Panc1 (cell line): ENCODE data around the gene PTPRA. TPM values are rescaled to one million over a fixed set of nuclear protein-coding genes. Genes with fewer than 3 reads are reported as not detected.

Source experiments
- ATAC-seq: fragments of 200-7000 bp; cut with Tn5 transposase; 2 replicates; pipeline ENCODE4 v1.9.1; 2020; ENCODE audit warnings: mild to moderate bottlenecking, moderate library complexity
- BruUV-seq: library from RNA; stranded (reverse); fragments of 400-500 nt; replicated peaks from 2 replicates; lab custom pipeline; 2021; lab: Mats Ljungman, UMichigan
- CTCF ChIA-PET: fragments of 300-600 bp; sonication (Branson Sonifier 250); formaldehyde crosslinking; loops from one replicate; lab custom pipeline; 2022; ENCODE audit warnings: antibody characterized with exemption; lab: Charles Lee
- POLR2A ChIA-PET: fragments of 300-600 bp; sonication (Branson Sonifier 250); formaldehyde crosslinking; loops from one replicate; lab custom pipeline; 2022; ENCODE audit warnings: antibody characterized with exemption; lab: Charles Lee
- DNase-seq: peaks from one replicate; pipeline ENCODE4 v3.0.0-alpha.2; 2010; ENCODE audit warnings: low read depth, low spot score
- H3K27ac ChIP-seq: 2 replicates; pipeline ENCODE4 v1.5.1; 2011; ENCODE audit warnings: mild to moderate bottlenecking, low read length, inconsistent platforms
- H3K27me3 ChIP-seq: fragments of 200-500 bp; sonication (Bioruptor generic); 2 replicates; pipeline ENCODE4 v1.6.0; 2014; ENCODE audit warnings: low read length, inconsistent platforms; ENCODE audit not compliant: control insufficient read depth, insufficient read depth
- H3K36me3 ChIP-seq: fragments of 200-500 bp; sonication (Bioruptor generic); 2 replicates; pipeline ENCODE4 v1.5.1; 2014; ENCODE audit warnings: inconsistent platforms, mild to moderate bottlenecking, low read length, moderate library complexity; ENCODE audit not compliant: control insufficient read depth, insufficient read depth
- H3K4me1 ChIP-seq: 2 replicates; pipeline ENCODE4 v1.5.1; 2011; ENCODE audit warnings: inconsistent platforms, mild to moderate bottlenecking, low read length, moderate library complexity; ENCODE audit not compliant: control insufficient read depth, insufficient read depth
- H3K4me3 ChIP-seq, 2 experiments: 2 replicates each; pipeline ENCODE4 v1.5.1; 2011 to 2012; ENCODE audit warnings: low read depth in 2 of 2, low read length in 2 of 2, mild to moderate bottlenecking in 2 of 2, inconsistent platforms in 1 of 2, moderate library complexity in 1 of 2
- H3K9me3 ChIP-seq: fragments of 200-500 bp; sonication (Bioruptor generic); 2 replicates; pipeline ENCODE4 v1.5.1; 2014; ENCODE audit warnings: low read depth, mild to moderate bottlenecking, inconsistent platforms, low read length, moderate library complexity; ENCODE audit not compliant: control insufficient read depth, insufficient read depth
- POLR2AphosphoS5 ChIP-seq: IDR thresholded peaks from 2 replicates; pipeline ENCODE4 v1.6.1; 2012; ENCODE audit warnings: mild to moderate bottlenecking, low read depth, low read length, moderate library complexity
- SIN3A ChIP-seq: IDR thresholded peaks from 2 replicates; pipeline ENCODE4 v1.6.1; 2012; ENCODE audit warnings: low read depth, mild to moderate bottlenecking, low read length, moderate library complexity, borderline replicate concordance; ENCODE audit not compliant: insufficient read depth
- TCF7L2 ChIP-seq: IDR thresholded peaks from 2 replicates; pipeline ENCODE4 v1.6.1; 2011; ENCODE audit warnings: mild to moderate bottlenecking, low read depth, low read length, inconsistent platforms
- in situ Hi-C: cut with HindIII; loops from 2 replicates; pipeline ENCODE4 v1.10.0; 2016; ENCODE audit warnings: low sequenced_read_pairs, low pct_unique_long_range_greater_than_20kb
- intact Hi-C: fragments of 100-400 bp; cut with micrococcal nuclease; formaldehyde crosslinking; loops from one replicate; pipeline ENCODE4 v1.10.0; 2022; ENCODE audit not compliant: unreplicated experiment
- total RNA-seq: library from RNA; stranded (reverse); gene quantifications from one replicate; pipeline ENCODE4 v1.2.1, GENCODE V29; 2021; ENCODE audit not compliant: unreplicated experiment
- TF ChIP-seq, protein P1 (sequence below), 2 experiments: IDR thresholded peaks; 2 replicates each; pipeline ENCODE4 v1.6.1; 2011 to 2012; ENCODE audit warnings: low read depth in 2 of 2, control low read depth in 1 of 2, low read length in 1 of 2, mild to moderate bottlenecking in 1 of 2, moderate library complexity in 1 of 2; ENCODE audit not compliant: insufficient read depth in 1 of 2
- TF ChIP-seq, protein P2 (sequence below): fragments of 450-650 bp; IDR thresholded peaks from 2 replicates; pipeline ENCODE4 v1.5.1; 2017; ENCODE audit warnings: mild to moderate bottlenecking

PTPRA gene
- total RNA-seq, 1 experiment from 2014 or later: 56.6 TPM

DNA sequence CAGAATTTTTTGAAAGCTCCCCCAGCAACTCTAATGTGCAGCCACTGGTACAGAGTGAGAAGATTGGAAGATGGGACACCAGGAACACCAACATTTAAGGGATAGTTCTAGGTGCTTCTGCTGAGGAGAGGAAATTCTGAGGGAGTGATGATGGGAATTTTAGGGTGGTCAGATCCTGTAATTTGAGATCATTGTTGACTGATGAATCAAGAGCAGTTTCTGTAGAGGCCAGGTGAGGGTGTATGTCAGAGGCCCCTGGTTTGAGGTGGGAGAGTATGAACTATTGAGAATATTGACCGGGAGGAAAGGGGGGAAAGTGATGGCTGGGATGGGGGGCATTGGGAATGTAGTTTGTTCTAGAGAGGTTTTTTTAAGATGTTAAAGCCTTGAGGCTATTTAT, 47.2 kb downstream of the PTPRA start:
- Histone ChIP-seq H3K36me3 (no peaks in the 10 kb centered on the region), H3K27me3 (no peaks in the 10 kb centered on the region), H3K27ac (no peak overlapping the region), H3K4me1 (no peaks in the 10 kb centered on the region), H3K4me3 (no peak overlapping the region), H3K9me3 (no peaks in the 10 kb centered on the region)
- no TSS peak for BruUV-seq
- DNase-seq: no peak
- ATAC-seq: no peak
- in situ Hi-C loops (no loop called here), intact Hi-C loops (no loop called here)
- CTCF ChIA-PET: no interaction called here
- TF ChIP-seq POLR2AphosphoS5: no peak
- no peak for TF ChIP-seq TCF7L2
- TF ChIP-seq, protein P1, sequence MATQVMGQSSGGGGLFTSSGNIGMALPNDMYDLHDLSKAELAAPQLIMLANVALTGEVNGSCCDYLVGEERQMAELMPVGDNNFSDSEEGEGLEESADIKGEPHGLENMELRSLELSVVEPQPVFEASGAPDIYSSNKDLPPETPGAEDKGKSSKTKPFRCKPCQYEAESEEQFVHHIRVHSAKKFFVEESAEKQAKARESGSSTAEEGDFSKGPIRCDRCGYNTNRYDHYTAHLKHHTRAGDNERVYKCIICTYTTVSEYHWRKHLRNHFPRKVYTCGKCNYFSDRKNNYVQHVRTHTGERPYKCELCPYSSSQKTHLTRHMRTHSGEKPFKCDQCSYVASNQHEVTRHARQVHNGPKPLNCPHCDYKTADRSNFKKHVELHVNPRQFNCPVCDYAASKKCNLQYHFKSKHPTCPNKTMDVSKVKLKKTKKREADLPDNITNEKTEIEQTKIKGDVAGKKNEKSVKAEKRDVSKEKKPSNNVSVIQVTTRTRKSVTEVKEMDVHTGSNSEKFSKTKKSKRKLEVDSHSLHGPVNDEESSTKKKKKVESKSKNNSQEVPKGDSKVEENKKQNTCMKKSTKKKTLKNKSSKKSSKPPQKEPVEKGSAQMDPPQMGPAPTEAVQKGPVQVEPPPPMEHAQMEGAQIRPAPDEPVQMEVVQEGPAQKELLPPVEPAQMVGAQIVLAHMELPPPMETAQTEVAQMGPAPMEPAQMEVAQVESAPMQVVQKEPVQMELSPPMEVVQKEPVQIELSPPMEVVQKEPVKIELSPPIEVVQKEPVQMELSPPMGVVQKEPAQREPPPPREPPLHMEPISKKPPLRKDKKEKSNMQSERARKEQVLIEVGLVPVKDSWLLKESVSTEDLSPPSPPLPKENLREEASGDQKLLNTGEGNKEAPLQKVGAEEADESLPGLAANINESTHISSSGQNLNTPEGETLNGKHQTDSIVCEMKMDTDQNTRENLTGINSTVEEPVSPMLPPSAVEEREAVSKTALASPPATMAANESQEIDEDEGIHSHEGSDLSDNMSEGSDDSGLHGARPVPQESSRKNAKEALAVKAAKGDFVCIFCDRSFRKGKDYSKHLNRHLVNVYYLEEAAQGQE (IDR thresholded peaks at IDR 0.05; ENCODE audit: insufficient read depth in 1 of 2, low read depth in 2 of 2, low read length in 1 of 2): no peak
- TF ChIP-seq SIN3A: no peak
- TF ChIP-seq, protein P2, sequence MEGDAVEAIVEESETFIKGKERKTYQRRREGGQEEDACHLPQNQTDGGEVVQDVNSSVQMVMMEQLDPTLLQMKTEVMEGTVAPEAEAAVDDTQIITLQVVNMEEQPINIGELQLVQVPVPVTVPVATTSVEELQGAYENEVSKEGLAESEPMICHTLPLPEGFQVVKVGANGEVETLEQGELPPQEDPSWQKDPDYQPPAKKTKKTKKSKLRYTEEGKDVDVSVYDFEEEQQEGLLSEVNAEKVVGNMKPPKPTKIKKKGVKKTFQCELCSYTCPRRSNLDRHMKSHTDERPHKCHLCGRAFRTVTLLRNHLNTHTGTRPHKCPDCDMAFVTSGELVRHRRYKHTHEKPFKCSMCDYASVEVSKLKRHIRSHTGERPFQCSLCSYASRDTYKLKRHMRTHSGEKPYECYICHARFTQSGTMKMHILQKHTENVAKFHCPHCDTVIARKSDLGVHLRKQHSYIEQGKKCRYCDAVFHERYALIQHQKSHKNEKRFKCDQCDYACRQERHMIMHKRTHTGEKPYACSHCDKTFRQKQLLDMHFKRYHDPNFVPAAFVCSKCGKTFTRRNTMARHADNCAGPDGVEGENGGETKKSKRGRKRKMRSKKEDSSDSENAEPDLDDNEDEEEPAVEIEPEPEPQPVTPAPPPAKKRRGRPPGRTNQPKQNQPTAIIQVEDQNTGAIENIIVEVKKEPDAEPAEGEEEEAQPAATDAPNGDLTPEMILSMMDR: no peak
- POLR2A ChIA-PET: no interaction called here

DNA sequence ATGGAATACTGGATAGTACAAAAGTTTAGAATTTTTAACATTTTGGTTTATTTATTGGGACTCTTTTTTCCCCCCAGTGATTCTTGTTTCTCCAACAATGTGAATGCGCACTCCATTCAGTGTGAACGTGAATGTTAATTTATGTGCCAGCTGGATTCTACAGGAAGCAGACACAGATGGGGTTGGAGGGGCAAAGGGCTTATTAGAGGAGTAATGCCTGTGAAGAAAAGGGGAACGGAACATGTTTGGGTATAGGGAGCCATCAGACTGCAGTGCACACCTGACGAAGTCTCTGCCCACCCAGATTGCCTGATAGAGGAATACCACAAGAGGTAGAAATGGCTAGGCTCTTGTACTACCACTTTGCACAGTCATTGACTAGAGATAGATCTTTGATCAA, 48.2 kb downstream of the PTPRA start:
- H3K36me3 ChIP-seq: no peaks in the 10 kb centered on the region
- in situ Hi-C loops (no loop called here), intact Hi-C loops (no loop called here)
- no peak overlapping the region for H3K27ac ChIP-seq
- ChIA-PET POLR2A (no interaction called here), CTCF (interaction anchor here (0.5 kb wide), 1 partner anchor 247 kb away, joined by 4 read pairs; no protein-coding TSS in a partner anchor)
- H3K4me1 ChIP-seq: no peaks in the 10 kb centered on the region
- H3K4me3 ChIP-seq: no peak overlapping the region
- TF ChIP-seq, protein P2: no peak
- TF ChIP-seq POLR2AphosphoS5 (no peak), SIN3A (no peak), TCF7L2 (no peak)
- TF ChIP-seq, protein P1 (IDR thresholded peaks at IDR 0.05; ENCODE audit: insufficient read depth in 1 of 2, low read depth in 2 of 2, low read length in 1 of 2): no peak
- BruUV-seq: no TSS peak
- ATAC-seq (no peak), DNase-seq (no peak)
- H3K27me3 ChIP-seq: no peaks in the 10 kb centered on the region
- H3K9me3 ChIP-seq: no peaks in the 10 kb centered on the region
